HepG2 (cell line): ENCODE results near the gene EFNA2. TPM values are rescaled to one million over a fixed set of nuclear protein-coding genes. Genes with fewer than 3 reads are reported as not detected.

ENCODE experiments used
- ARID4A ChIP-seq: sonication (generic); formaldehyde crosslinking; IDR thresholded peaks from 2 replicates; pipeline ENCODE4 v1.5.0; 2020; ENCODE audit warnings: mild to moderate bottlenecking, missing genetic modification reagents, borderline replicate concordance
- GABPA ChIP-seq, 2 experiments: IDR thresholded peaks; 2 replicates each; pipeline ENCODE4 v1.6.1; 2011 to 2016; ENCODE audit warnings: low read depth in 2 of 2, low read length in 1 of 2, missing biosample characterization in 1 of 2, missing genetic modification characterization in 1 of 2
- GPBP1L1 ChIP-seq: sonication (generic); formaldehyde crosslinking; IDR thresholded peaks from 2 replicates; pipeline ENCODE4 v1.5.0; 2020; ENCODE audit warnings: mild to moderate bottlenecking, missing genetic modification reagents
- GTF3A ChIP-seq: sonication (generic); formaldehyde crosslinking; conservative IDR thresholded peaks from 2 replicates; pipeline ENCODE4 v1.4.0; 2020; ENCODE audit warnings: mild to moderate bottlenecking, missing genetic modification reagents
- POGK ChIP-seq: sonication (generic); formaldehyde crosslinking; conservative IDR thresholded peaks from 2 replicates; pipeline ENCODE4 v1.8.0; 2022; ENCODE audit warnings: mild to moderate bottlenecking, moderate library complexity, missing genetic modification reagents
- RAD51 ChIP-seq: fragments of 450-650 bp; IDR thresholded peaks from 2 replicates; pipeline ENCODE4 v1.6.1; 2016; ENCODE audit warnings: borderline replicate concordance
- SYNCRIP ChIP-seq: fragments of 200-400 bp; formaldehyde crosslinking; IDR thresholded peaks from 2 replicates; pipeline ENCODE4 v1.6.1; 2018; ENCODE audit warnings: mild to moderate bottlenecking, low read depth, low read length; ENCODE audit not compliant: insufficient read depth
- TOPORS ChIP-seq: sonication (generic); formaldehyde crosslinking; IDR thresholded peaks from 2 replicates; pipeline ENCODE4 v1.8.0; 2023; ENCODE audit warnings: mild to moderate bottlenecking, missing genetic modification reagents
- ZEB1 ChIP-seq: IDR thresholded peaks from 2 replicates; pipeline ENCODE4 v1.6.1; 2012; ENCODE audit warnings: mild to moderate bottlenecking, low read depth, inconsistent platforms; ENCODE audit not compliant: insufficient replicate concordance
- ZFP41 ChIP-seq: sonication (generic); formaldehyde crosslinking; IDR thresholded peaks from 2 replicates; pipeline ENCODE4 v1.4.0; 2020; ENCODE audit warnings: mild to moderate bottlenecking, missing genetic modification reagents, borderline replicate concordance
- ZNF557 ChIP-seq: sonication (generic); formaldehyde crosslinking; IDR thresholded peaks from 2 replicates; pipeline ENCODE4 v1.4.0; 2020; ENCODE audit warnings: missing genetic modification reagents
- polyA plus RNA-seq, 8 experiments: library from polyadenylated mRNA; depleted of rRNA in 3 of 8; stranded (reverse) in 7 of 8; unstranded in 1 of 8; fragments of >200 nt; fragmentation: Illumina TruSeq in 4 of 8; extraction: Trizol in 4 of 8; gene quantifications; 2 replicates each; pipeline versions ENCODE4 v1.2.1 to v1.2.3, GENCODE V29; 2011 to 2016; ENCODE audit warnings: low read depth in 4 of 8, missing spikeins in 1 of 8, mixed read lengths in 1 of 8; ENCODE audit not compliant: insufficient read depth in 1 of 8
- total RNA-seq, 5 experiments: library from RNA; depleted of rRNA; stranded (reverse); fragments of >200 nt; fragmentation: Illumina TruSeq; extraction: Trizol; gene quantifications; 2 replicates each; pipeline ENCODE4 v1.2.3, GENCODE V29; 2016; ENCODE audit warnings: low read depth in 1 of 5
- TF ChIP-seq, protein P1 (sequence below): sonication (generic); formaldehyde crosslinking; IDR thresholded peaks from 2 replicates; pipeline ENCODE4 v1.4.0; 2020; ENCODE audit warnings: missing genetic modification reagents
- TF ChIP-seq, protein P2 (sequence below): sonication (generic); formaldehyde crosslinking; IDR thresholded peaks from 2 replicates; pipeline ENCODE4 v1.4.0; 2020; ENCODE audit warnings: missing genetic modification reagents
- TF ChIP-seq, protein P3 (sequence below): sonication (generic); formaldehyde crosslinking; IDR thresholded peaks from 2 replicates; pipeline ENCODE4 v1.4.0; 2020; ENCODE audit warnings: mild to moderate bottlenecking, missing genetic modification reagents

Gene EFNA2
- total and polyA plus RNA-seq, 2 of the 13 experiments (the other 11 are each of a cell fraction or from before 2014, with no cell fraction given): 6.0 to 9.9 TPM

GRCh38 chr19:1275260-1275975 is 10.3 kb upstream of the EFNA2 start, which contains the start of gene FAM174C (continued):
- TF ChIP-seq ARID4A (CRISPR knock-in tag) (peak; percentile 92), GABPA (IDR thresholded peaks at IDR 0.05; ENCODE audit: low read depth, low read length) (no peak), GABPA (CRISPR knock-in tag; IDR thresholded peaks at IDR 0.05; ENCODE audit: low read depth) (peak; percentile 52; the same call in 1 of the 2 replicates), ZNF557 (CRISPR knock-in tag) (no peak), POGK (CRISPR knock-in tag) (peak; percentile 89), GPBP1L1 (no peak), RAD51 (peak; percentile 97), GTF3A (CRISPR knock-in tag) (no peak), SYNCRIP (no peak), ZFP41 (CRISPR knock-in tag) (no peak), ZEB1 (no peak), TOPORS (CRISPR knock-in tag) (peak; percentile 94)
- TF ChIP-seq, protein P1, sequence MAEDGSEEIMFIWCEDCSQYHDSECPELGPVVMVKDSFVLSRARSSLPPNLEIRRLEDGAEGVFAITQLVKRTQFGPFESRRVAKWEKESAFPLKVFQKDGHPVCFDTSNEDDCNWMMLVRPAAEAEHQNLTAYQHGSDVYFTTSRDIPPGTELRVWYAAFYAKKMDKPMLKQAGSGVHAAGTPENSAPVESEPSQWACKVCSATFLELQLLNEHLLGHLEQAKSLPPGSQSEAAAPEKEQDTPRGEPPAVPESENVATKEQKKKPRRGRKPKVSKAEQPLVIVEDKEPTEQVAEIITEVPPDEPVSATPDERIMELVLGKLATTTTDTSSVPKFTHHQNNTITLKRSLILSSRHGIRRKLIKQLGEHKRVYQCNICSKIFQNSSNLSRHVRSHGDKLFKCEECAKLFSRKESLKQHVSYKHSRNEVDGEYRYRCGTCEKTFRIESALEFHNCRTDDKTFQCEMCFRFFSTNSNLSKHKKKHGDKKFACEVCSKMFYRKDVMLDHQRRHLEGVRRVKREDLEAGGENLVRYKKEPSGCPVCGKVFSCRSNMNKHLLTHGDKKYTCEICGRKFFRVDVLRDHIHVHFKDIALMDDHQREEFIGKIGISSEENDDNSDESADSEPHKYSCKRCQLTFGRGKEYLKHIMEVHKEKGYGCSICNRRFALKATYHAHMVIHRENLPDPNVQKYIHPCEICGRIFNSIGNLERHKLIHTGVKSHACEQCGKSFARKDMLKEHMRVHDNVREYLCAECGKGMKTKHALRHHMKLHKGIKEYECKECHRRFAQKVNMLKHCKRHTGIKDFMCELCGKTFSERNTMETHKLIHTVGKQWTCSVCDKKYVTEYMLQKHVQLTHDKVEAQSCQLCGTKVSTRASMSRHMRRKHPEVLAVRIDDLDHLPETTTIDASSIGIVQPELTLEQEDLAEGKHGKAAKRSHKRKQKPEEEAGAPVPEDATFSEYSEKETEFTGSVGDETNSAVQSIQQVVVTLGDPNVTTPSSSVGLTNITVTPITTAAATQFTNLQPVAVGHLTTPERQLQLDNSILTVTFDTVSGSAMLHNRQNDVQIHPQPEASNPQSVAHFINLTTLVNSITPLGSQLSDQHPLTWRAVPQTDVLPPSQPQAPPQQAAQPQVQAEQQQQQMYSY (CRISPR knock-in tag): no peak
- TF ChIP-seq, protein P2, sequence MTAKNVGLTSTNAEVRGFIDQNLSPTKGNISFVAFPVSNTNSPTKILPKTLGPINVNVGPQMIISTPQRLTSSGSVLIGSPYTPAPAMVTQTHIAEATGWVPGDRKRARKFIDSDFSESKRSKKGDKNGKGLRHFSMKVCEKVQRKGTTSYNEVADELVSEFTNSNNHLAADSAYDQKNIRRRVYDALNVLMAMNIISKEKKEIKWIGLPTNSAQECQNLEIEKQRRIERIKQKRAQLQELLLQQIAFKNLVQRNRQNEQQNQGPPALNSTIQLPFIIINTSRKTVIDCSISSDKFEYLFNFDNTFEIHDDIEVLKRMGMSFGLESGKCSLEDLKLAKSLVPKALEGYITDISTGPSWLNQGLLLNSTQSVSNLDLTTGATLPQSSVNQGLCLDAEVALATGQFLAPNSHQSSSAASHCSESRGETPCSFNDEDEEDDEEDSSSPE (CRISPR knock-in tag): peak; percentile 49; the same call in 1 of the 2 replicates
- TF ChIP-seq, protein P3, sequence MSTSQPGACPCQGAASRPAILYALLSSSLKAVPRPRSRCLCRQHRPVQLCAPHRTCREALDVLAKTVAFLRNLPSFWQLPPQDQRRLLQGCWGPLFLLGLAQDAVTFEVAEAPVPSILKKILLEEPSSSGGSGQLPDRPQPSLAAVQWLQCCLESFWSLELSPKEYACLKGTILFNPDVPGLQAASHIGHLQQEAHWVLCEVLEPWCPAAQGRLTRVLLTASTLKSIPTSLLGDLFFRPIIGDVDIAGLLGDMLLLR (CRISPR knock-in tag): peak; percentile 89
